ENCODE measurements around the gene MAP4K5.

The MAP4K5 gene

DNA sequence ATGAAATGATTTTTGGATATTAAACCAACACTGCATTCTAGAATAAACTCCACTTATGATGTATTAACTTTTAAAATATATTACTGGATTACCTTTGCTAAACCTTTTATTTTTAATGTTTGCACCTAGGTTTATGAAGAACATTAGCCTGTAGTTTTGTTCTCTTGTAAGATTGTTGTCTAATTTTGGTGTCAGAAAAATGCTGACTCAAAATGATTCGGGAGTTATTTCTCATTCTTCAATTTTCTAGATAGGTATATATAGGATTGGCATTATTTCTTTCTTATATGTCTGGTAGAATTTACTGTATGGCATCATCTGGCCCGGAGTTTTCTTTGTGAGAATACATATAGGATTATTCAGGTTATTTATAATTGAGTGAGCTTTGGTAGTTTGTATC lies 54.6 kb downstream of the MAP4K5 start:
- Histone ChIP-seq H3K4me3 (ENCODE audit: low read length in 2 of 2) (no peak overlapping the region), H3K4me1 (ENCODE audit: control insufficient read depth, insufficient read depth, low read length) (no peaks in the 10 kb centered on the region), H3K27me3 (ENCODE audit: control insufficient read depth in 1 of 2, insufficient read depth in 2 of 2, low read length in 2 of 2) (no peaks in the 10 kb centered on the region), H3K9me3 (ENCODE audit: control insufficient read depth in 2 of 2, low read length in 2 of 2) (no peaks in the 10 kb centered on the region), H3K36me3 (ENCODE audit: control insufficient read depth in 2 of 2, insufficient read depth in 2 of 2, low read length in 2 of 2) (peaks cover 3 to 17% of the 10 kb centered on the region in 2 donors), H3K9ac (ENCODE audit: low read length in 2 of 2) (no peak overlapping the region), H3K27ac (ENCODE audit: low read length) (no peak overlapping the region)

DNA sequence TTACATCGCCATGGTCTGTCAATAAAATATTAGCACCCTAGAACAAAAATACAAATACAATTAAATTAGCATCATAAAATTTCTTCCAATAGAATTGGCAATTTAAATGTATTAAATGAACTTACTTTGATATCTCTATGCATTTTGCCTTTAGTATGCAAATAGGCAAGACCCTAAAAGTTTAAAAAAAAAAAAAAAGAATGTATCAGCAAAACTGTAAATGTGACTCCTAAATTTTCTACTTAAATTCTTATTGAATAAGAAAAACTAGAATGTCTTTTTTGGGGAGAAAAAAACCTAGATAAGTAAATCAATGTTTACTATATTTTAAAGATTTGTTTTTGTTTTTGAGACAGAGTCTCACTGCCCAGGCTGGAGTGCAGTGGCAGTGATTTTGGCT lies 56.2 kb downstream of the MAP4K5 start:
- no peaks in the 10 kb centered on the region for H3K9me3 ChIP-seq (ENCODE audit: control insufficient read depth in 2 of 2, low read length in 2 of 2)
- H3K4me3 ChIP-seq (ENCODE audit: low read length in 2 of 2): no peak overlapping the region
- H3K27me3 ChIP-seq (ENCODE audit: control insufficient read depth in 1 of 2, insufficient read depth in 2 of 2, low read length in 2 of 2): no peaks in the 10 kb centered on the region
- H3K4me1 ChIP-seq (ENCODE audit: control insufficient read depth, insufficient read depth, low read length): no peaks in the 10 kb centered on the region
- H3K27ac ChIP-seq (ENCODE audit: low read length): no peak overlapping the region
- no peak overlapping the region for H3K9ac ChIP-seq (ENCODE audit: low read length in 2 of 2)
- peaks cover 15 to 29% of the 10 kb centered on the region in 2 donors for H3K36me3 ChIP-seq (ENCODE audit: control insufficient read depth in 2 of 2, insufficient read depth in 2 of 2, low read length in 2 of 2)

DNA sequence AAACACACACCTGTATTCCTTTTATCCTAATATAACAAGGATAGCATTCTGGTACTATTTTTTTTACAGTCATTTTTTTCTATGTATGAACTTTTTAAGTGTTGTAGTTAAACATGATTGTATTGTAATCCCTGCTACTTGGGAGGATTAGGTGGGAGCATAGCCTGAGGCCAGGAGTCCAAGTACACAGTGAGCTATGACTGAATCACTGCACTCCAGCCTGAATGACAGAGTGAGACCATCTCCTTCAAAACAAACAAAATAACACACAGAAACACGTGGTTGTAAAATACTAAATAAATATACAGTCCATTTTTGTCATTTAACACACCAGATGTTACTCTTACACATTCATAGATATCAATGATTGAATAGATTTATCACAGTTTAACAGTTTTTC lies 56.9 kb downstream of the MAP4K5 start:
- Histone ChIP-seq H3K27me3 (ENCODE audit: control insufficient read depth in 1 of 2, insufficient read depth in 2 of 2, low read length in 2 of 2) (no peaks in the 10 kb centered on the region), H3K9ac (ENCODE audit: low read length in 2 of 2) (no peak overlapping the region), H3K36me3 (ENCODE audit: control insufficient read depth in 2 of 2, insufficient read depth in 2 of 2, low read length in 2 of 2) (peaks cover 15 to 29% of the 10 kb centered on the region in 2 donors), H3K9me3 (ENCODE audit: control insufficient read depth in 2 of 2, low read length in 2 of 2) (no peaks in the 10 kb centered on the region), H3K4me1 (ENCODE audit: control insufficient read depth, insufficient read depth, low read length) (no peaks in the 10 kb centered on the region), H3K27ac (ENCODE audit: low read length) (no peak overlapping the region), H3K4me3 (ENCODE audit: low read length in 2 of 2) (no peak overlapping the region)

DNA sequence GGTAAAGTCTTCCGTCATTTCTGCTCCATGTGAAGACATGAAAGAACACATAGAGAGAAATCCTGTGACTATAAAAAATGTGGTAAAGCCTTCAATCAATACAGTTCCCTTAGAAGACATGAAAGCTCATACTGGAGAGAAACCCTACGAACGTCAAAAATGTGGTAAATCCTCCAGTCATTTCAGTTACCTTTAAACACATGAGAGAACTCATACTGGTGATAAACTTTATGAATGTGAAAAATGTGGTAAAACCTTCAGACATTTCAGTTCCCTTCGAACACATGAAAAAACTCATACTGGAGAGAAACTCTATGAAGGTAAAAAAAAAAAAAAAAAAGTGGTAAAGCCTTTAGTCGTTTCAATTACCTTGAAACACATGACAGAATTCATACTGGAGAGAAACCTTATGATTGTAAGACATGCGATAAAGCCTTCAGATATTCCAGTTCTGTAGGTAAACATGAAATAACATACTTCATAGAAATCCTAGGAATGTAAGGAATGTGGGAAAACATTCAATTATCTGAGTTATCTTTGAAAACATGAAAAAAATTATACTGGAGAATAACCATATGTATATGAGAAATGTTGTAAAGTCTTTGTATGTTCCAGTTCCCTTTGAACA lies 60.4 kb downstream of the MAP4K5 start:
- Histone ChIP-seq H3K27ac (ENCODE audit: low read length) (no peak overlapping the region), H3K36me3 (ENCODE audit: control insufficient read depth in 2 of 2, insufficient read depth in 2 of 2, low read length in 2 of 2) (peaks cover 22 to 34% of the 10 kb centered on the region in 2 donors), H3K27me3 (ENCODE audit: control insufficient read depth in 1 of 2, insufficient read depth in 2 of 2, low read length in 2 of 2) (no peaks in the 10 kb centered on the region), H3K9me3 (ENCODE audit: control insufficient read depth in 2 of 2, low read length in 2 of 2) (no peaks in the 10 kb centered on the region), H3K9ac (ENCODE audit: low read length in 2 of 2) (no peak overlapping the region), H3K4me1 (ENCODE audit: control insufficient read depth, insufficient read depth, low read length) (no peaks in the 10 kb centered on the region), H3K4me3 (ENCODE audit: low read length in 2 of 2) (no peak overlapping the region)

DNA sequence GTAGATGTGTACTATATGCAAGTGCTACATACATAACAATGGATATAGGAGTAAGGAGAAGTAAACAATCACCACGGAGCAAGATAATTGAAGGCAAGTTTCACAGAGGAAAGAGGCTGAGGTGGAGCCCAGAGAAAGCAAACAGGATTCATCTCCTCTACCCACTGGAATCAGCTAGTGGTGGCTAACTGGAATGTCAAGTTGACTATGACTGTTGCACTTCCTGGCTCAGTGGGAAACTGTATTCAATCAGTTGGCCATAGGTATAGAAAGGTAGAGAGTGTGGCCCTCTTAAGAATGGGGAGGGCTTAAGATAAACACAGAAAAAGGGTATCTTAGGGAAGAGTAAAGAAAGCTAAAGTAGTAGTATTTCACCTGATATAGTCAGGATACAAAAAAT lies 62.4 kb downstream of the MAP4K5 start:
- no peak overlapping the region for H3K4me3 ChIP-seq (ENCODE audit: low read length in 2 of 2)
- no peaks in the 10 kb centered on the region for H3K4me1 ChIP-seq (ENCODE audit: control insufficient read depth, insufficient read depth, low read length)
- no peak overlapping the region for H3K27ac ChIP-seq (ENCODE audit: low read length)
- H3K27me3 ChIP-seq (ENCODE audit: control insufficient read depth in 1 of 2, insufficient read depth in 2 of 2, low read length in 2 of 2): no peaks in the 10 kb centered on the region
- H3K9me3 ChIP-seq (ENCODE audit: control insufficient read depth in 2 of 2, low read length in 2 of 2): no peaks in the 10 kb centered on the region
- no peak overlapping the region for H3K9ac ChIP-seq (ENCODE audit: low read length in 2 of 2)
- peaks cover 22 to 33% of the 10 kb centered on the region in 2 donors for H3K36me3 ChIP-seq (ENCODE audit: control insufficient read depth in 2 of 2, insufficient read depth in 2 of 2, low read length in 2 of 2)

DNA sequence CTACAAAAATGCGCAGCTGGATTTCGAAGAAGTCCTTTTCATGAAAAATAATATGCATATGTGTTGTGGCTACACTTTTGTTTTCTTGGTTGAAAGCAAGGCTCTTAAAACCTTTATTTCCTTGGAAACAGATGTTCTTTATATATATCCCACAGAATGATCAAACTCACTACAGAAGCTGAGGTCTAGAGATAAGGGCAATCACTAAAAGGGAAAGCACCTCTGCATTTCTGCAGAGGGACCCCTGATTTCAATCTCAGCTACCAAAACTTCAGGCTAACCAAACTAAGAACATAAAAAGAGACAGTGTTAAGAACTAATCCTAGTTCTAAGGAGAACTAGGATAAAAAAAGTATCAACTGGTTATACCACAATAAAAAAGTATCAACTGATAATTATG lies 70.3 kb downstream of the MAP4K5 start:
- Histone ChIP-seq H3K27me3 (ENCODE audit: control insufficient read depth in 1 of 2, insufficient read depth in 2 of 2, low read length in 2 of 2) (no peaks in the 10 kb centered on the region), H3K27ac (ENCODE audit: low read length) (no peak overlapping the region), H3K4me3 (ENCODE audit: low read length in 2 of 2) (no peak overlapping the region), H3K36me3 (ENCODE audit: control insufficient read depth in 2 of 2, insufficient read depth in 2 of 2, low read length in 2 of 2) (peaks cover 7 to 12% of the 10 kb centered on the region in 2 donors), H3K9me3 (ENCODE audit: control insufficient read depth in 2 of 2, low read length in 2 of 2) (no peaks in the 10 kb centered on the region), H3K9ac (ENCODE audit: low read length in 2 of 2) (no peak overlapping the region), H3K4me1 (ENCODE audit: control insufficient read depth, insufficient read depth, low read length) (no peaks in the 10 kb centered on the region)

DNA sequence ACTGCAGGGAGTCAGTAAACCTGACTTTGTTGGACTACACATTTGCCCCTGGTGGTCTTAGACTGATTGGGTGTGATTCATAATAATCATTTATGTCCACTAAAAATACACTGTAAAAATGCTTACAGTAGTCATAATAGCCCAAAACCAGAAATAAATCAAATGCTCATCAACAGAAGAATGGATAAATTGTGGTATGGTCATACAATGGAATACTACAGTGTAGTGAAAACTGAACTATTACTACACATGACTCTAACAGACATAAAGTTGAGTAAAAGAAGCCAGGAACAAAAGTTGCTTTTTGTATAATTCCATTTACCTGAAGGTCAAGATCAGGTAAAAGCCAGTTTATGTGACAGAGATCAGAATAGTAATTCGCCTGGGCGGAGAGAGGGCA lies 78.5 kb downstream of the MAP4K5 start:
- no peaks in the 10 kb centered on the region for H3K4me1 ChIP-seq (ENCODE audit: control insufficient read depth, insufficient read depth, low read length)
- peaks cover 18 to 19% of the 10 kb centered on the region in 2 donors for H3K36me3 ChIP-seq (ENCODE audit: control insufficient read depth in 2 of 2, insufficient read depth in 2 of 2, low read length in 2 of 2)
- no peak overlapping the region for H3K4me3 ChIP-seq (ENCODE audit: low read length in 2 of 2)
- H3K27ac ChIP-seq (ENCODE audit: low read length): peak overlapping the region; percentile 12
- no peaks in the 10 kb centered on the region for H3K27me3 ChIP-seq (ENCODE audit: control insufficient read depth in 1 of 2, insufficient read depth in 2 of 2, low read length in 2 of 2)
- no peak overlapping the region for H3K9ac ChIP-seq (ENCODE audit: low read length in 2 of 2)
- H3K9me3 ChIP-seq (ENCODE audit: control insufficient read depth in 2 of 2, low read length in 2 of 2): no peaks in the 10 kb centered on the region

DNA sequence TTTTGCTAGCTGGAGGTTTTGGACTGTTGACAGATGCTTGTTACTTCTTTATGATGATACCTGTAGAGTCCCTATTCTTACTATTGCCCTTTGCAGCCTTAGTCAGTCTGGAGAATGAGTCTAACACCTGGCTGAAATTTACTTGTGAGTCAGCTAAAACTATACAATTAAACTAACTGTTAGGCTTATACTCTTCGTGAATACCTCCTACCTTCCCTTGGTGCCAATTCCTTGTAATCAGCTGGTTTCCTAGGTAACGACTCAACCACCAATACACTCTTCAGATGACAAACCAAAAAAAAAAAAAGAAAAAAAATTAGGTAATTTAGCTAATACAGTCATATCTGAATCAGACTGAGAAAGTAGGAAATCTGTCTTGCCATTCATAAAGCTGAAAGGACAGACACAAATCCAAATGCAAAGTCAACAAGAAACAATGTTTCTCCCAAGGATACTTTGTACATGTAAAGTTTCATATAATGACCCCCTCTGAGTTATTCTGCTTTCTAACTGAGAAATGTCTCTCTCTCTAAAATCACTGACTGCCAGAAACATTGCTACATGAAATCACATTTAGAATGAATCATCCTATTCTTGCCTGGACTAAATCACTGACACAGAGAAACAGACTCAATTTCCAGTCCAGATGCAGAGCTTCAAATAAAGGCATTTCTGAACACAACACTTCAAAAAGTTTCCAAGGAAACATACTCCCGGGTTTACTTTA lies 79.2 kb downstream of the MAP4K5 start:
- H3K36me3 ChIP-seq (ENCODE audit: control insufficient read depth in 2 of 2, insufficient read depth in 2 of 2, low read length in 2 of 2): peaks cover 18 to 19% of the 10 kb centered on the region in 2 donors
- no peaks in the 10 kb centered on the region for H3K27me3 ChIP-seq (ENCODE audit: control insufficient read depth in 1 of 2, insufficient read depth in 2 of 2, low read length in 2 of 2)
- no peak overlapping the region for H3K4me3 ChIP-seq (ENCODE audit: low read length in 2 of 2)
- H3K9me3 ChIP-seq (ENCODE audit: control insufficient read depth in 2 of 2, low read length in 2 of 2): no peaks in the 10 kb centered on the region
- no peaks in the 10 kb centered on the region for H3K4me1 ChIP-seq (ENCODE audit: control insufficient read depth, insufficient read depth, low read length)
- no peak overlapping the region for H3K9ac ChIP-seq (ENCODE audit: low read length in 2 of 2)
- peak overlapping the region; percentile 12 for H3K27ac ChIP-seq (ENCODE audit: low read length)

DNA sequence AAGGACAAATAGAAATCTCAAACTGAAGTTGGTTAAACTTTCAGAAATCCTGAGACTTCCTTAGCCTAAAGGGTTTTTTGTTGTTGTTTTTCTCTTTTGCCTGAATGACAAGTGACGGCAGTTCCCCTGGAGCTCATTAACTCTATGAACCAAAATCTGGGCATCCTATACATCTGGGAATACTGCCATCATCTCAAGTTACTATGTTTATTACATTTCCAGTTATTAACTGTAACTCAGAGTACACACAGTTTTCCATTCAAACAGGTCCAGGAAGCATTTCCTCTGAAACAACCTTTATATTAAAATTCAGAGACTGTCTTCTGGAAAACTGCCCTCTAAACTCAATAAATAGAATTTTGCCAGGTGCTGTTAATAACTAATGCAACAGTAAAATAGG lies 80.1 kb downstream of the MAP4K5 start:
- no peaks in the 10 kb centered on the region for H3K4me1 ChIP-seq (ENCODE audit: control insufficient read depth, insufficient read depth, low read length)
- H3K4me3 ChIP-seq (ENCODE audit: low read length in 2 of 2): no peak overlapping the region
- no peaks in the 10 kb centered on the region for H3K27me3 ChIP-seq (ENCODE audit: control insufficient read depth in 1 of 2, insufficient read depth in 2 of 2, low read length in 2 of 2)
- no peaks in the 10 kb centered on the region for H3K9me3 ChIP-seq (ENCODE audit: control insufficient read depth in 2 of 2, low read length in 2 of 2)
- no peak overlapping the region for H3K27ac ChIP-seq (ENCODE audit: low read length)
- no peak overlapping the region for H3K9ac ChIP-seq (ENCODE audit: low read length in 2 of 2)
- peaks cover 14 to 19% of the 10 kb centered on the region in 2 donors for H3K36me3 ChIP-seq (ENCODE audit: control insufficient read depth in 2 of 2, insufficient read depth in 2 of 2, low read length in 2 of 2)

DNA sequence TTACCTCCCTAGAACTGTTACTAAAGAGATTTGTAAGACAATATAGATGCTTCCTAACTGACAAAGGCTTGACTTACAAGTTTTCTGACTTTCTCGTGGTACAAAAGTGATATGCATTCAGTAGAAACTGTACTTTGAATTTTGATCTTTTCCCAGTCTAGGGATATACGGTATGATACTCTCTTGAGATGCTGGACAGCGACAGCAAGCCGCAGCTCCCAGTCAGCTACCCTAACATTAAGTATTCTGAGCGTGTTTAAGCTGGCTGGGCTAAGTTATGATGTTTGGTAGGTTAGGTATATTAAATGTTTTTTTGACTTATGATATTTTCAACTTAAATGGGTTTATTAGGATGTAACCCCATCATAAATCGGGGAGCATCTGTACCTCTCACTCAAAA lies 80.5 kb downstream of the MAP4K5 start:
- Histone ChIP-seq H3K4me1 (ENCODE audit: control insufficient read depth, insufficient read depth, low read length) (no peaks in the 10 kb centered on the region), H3K27me3 (ENCODE audit: control insufficient read depth in 1 of 2, insufficient read depth in 2 of 2, low read length in 2 of 2) (no peaks in the 10 kb centered on the region), H3K9ac (ENCODE audit: low read length in 2 of 2) (no peak overlapping the region), H3K36me3 (ENCODE audit: control insufficient read depth in 2 of 2, insufficient read depth in 2 of 2, low read length in 2 of 2) (peaks cover 14 to 16% of the 10 kb centered on the region in 2 donors), H3K9me3 (ENCODE audit: control insufficient read depth in 2 of 2, low read length in 2 of 2) (no peaks in the 10 kb centered on the region), H3K27ac (ENCODE audit: low read length) (no peak overlapping the region), H3K4me3 (ENCODE audit: low read length in 2 of 2) (no peak overlapping the region)

DNA sequence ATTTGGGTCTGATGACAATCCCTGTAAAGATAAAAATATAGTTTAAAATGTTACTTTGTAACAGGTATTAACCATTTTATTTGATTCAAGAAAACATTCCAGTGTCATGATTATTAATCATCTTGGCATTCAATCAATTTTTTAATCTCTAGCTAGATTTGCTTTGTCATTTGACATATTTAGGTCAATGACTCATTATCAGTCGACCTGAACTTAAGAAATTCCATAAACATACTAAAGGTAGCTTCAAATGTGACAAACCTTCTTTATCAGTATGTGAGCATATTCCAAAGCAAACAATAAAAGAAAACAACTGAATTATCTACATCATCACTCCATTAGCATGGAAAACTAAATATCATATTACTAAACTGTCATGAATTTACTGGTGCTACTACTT lies 84.9 kb downstream of the MAP4K5 start:
- Histone ChIP-seq H3K36me3 (ENCODE audit: control insufficient read depth in 2 of 2, insufficient read depth in 2 of 2, low read length in 2 of 2) (peaks cover 18 to 32% of the 10 kb centered on the region in 2 donors), H3K9me3 (ENCODE audit: control insufficient read depth in 2 of 2, low read length in 2 of 2) (no peaks in the 10 kb centered on the region), H3K4me1 (ENCODE audit: control insufficient read depth, insufficient read depth, low read length) (no peaks in the 10 kb centered on the region)

More for the DNA sequence above, 84.9 kb downstream of the MAP4K5 start:
- Histone ChIP-seq H3K27ac (ENCODE audit: low read length) (no peak overlapping the region), H3K27me3 (ENCODE audit: control insufficient read depth in 1 of 2, insufficient read depth in 2 of 2, low read length in 2 of 2) (no peaks in the 10 kb centered on the region), H3K9ac (ENCODE audit: low read length in 2 of 2) (no peak overlapping the region), H3K4me3 (ENCODE audit: low read length in 2 of 2) (no peak overlapping the region)
